Measurements from ENCODE around the gene PARVA. TPM values are rescaled to one million over a fixed set of nuclear protein-coding genes. Genes with fewer than 3 reads are reported as not detected.

PARVA gene
- total and polyA plus RNA-seq, 2 of the 8 experiments (the other 6 are each of a cell fraction or from before 2014, with no cell fraction given) = 3.1 to 13.5 TPM

DNA sequence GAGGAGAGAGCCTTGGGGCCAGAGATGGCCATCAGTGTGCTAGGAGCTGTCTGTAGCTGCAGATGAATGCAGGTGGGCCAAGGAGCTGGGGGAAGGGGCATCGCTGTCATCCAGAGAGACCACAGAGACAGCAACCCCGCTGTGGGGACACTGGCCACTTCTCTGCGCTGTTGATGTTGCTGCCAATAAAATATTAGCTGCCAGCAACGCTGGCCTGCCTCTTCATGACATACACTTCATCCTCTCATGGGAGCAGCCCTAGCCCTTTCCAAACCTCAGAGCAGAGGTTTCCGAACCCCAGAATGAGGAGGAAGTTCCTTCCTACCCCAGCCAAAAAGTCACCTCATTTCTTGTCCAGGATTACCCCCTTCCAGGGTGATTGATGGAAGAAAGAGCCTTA is 106.2 kb downstream of the PARVA start:
- H3K4me1 ChIP-seq (replicated peaks in 1 of 4; ENCODE audit: control insufficient read depth in 3 of 4, insufficient read depth in 4 of 4, low read length in 3 of 4) = no peaks in the 10 kb centered on the region
- WGBS, 2 experiments (ENCODE audit: extremely low coverage in 1 of 2, insufficient coverage in 1 of 2, insufficient read length in 1 of 2, insufficient replicate concordance in 2 of 2, low coverage in 1 of 2, low lambda C conversion rate in 2 of 2, missing lambda C conversion rate in 1 of 2) = 96% methylated on average over 5 of the region's 5 CpGs; no CpG with 5 or more reads in 1 of the 2 experiments
- CTCF ChIA-PET (ENCODE audit: partially characterized antibody) = interaction anchor here (0.7 to 6.4 kb wide), 9 partner anchors 12 to 153 kb away, joined by 3 to 60 read pairs (median 3); no protein-coding TSS in a partner anchor
- TF ChIP-seq TEAD4 (IDR thresholded peaks at IDR 0.05; ENCODE audit: low read depth, low read length) = no peak
- TF ChIP-seq KDM5A (IDR thresholded peaks at IDR 0.05; ENCODE audit: low read length) = no peak
- TF ChIP-seq SAP30 (IDR thresholded peaks at IDR 0.05; ENCODE audit: insufficient read depth, insufficient replicate concordance, low read length) = no peak
- TF ChIP-seq TAF7 (optimal IDR thresholded peaks at IDR 0.05; ENCODE audit: borderline replicate concordance, low read depth, low read length) = no peak
- no peak for TF ChIP-seq KDM1A (IDR thresholded peaks at IDR 0.05; ENCODE audit: borderline replicate concordance, low read length)
- no peak for TF ChIP-seq EP300 (IDR thresholded peaks at IDR 0.05; ENCODE audit: borderline replicate concordance in 1 of 2, low read depth in 2 of 2, low read length in 2 of 2)
- TF ChIP-seq RNF2 (IDR thresholded peaks at IDR 0.05; ENCODE audit: borderline replicate concordance, low read depth, low read length, missing control alignments, poor library complexity, severe bottlenecking) = no peak
- no peak for TF ChIP-seq NANOG (IDR thresholded peaks at IDR 0.05; ENCODE audit: insufficient read depth, low read depth, low read length, poor library complexity, severe bottlenecking)
- TF ChIP-seq, protein P1, sequence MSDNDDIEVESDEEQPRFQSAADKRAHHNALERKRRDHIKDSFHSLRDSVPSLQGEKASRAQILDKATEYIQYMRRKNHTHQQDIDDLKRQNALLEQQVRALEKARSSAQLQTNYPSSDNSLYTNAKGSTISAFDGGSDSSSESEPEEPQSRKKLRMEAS (IDR thresholded peaks at IDR 0.05) = no peak
- TF ChIP-seq RXRA (IDR thresholded peaks at IDR 0.05; ENCODE audit: insufficient read depth, low read depth, low read length) = no peak
- no peak for TF ChIP-seq RBBP5 (IDR thresholded peaks at IDR 0.05; ENCODE audit: borderline replicate concordance, low read depth, low read length)
- no peak for TF ChIP-seq POLR2AphosphoS5 (IDR thresholded peaks at IDR 0.05; ENCODE audit: low read depth, low read length)

More for the DNA sequence above, 106.2 kb downstream of the PARVA start:
- H3K23me2 ChIP-seq (ENCODE audit: low read depth, low read length) = no peaks in the 10 kb centered on the region
- H2BK15ac ChIP-seq (ENCODE audit: low read length) = no peak overlapping the region
- no peak overlapping the region for H2BK120ac ChIP-seq (replicated peaks; ENCODE audit: low read depth, low read length)
- H3K36me3 ChIP-seq (ENCODE audit: control insufficient read depth in 2 of 4, insufficient read depth in 4 of 4, low read length in 3 of 4) = no peaks in the 10 kb centered on the region
- no peak overlapping the region for H2BK20ac ChIP-seq (ENCODE audit: low read length)
- no peaks in the 10 kb centered on the region for H3K9me3 ChIP-seq (ENCODE audit: insufficient read depth in 2 of 2, low read depth in 1 of 2, low read length in 1 of 2)
- no peak for DNase-seq (ENCODE audit: low read depth in 1 of 2, low spot score in 2 of 2)
- no peak overlapping the region for H2AFZ ChIP-seq (ENCODE audit: low read length)
- no peak overlapping the region for H2BK12ac ChIP-seq (ENCODE audit: low read depth, low read length)
- no peaks in the 10 kb centered on the region for H4K20me1 ChIP-seq (replicated peaks in 1 of 2; ENCODE audit: control insufficient read depth in 1 of 2, insufficient read depth in 2 of 2, low read length in 2 of 2)
- H4K91ac ChIP-seq (replicated peaks; ENCODE audit: insufficient read length, low read length) = no peak overlapping the region
- H3K14ac ChIP-seq (ENCODE audit: insufficient read length) = no peak overlapping the region
- POLR2A ChIA-PET (ENCODE audit: partially characterized antibody) = no interaction called here
- no peaks in the 10 kb centered on the region for H3K27me3 ChIP-seq (replicated peaks in 1 of 4; ENCODE audit: control insufficient read depth in 3 of 4, extremely low read depth in 1 of 4, insufficient read depth in 3 of 4, low read length in 3 of 4)
- H3K23ac ChIP-seq (ENCODE audit: insufficient read length) = no peak overlapping the region
- no peaks in the 10 kb centered on the region for H3K79me2 ChIP-seq (ENCODE audit: control insufficient read depth in 1 of 2, insufficient read depth in 2 of 2, low read length in 2 of 2)
- H3K27ac ChIP-seq (ENCODE audit: low read depth, low read length) = no peak overlapping the region
- no peak overlapping the region for H3K9ac ChIP-seq (replicated peaks in 1 of 4; ENCODE audit: extremely low read depth in 1 of 4, low read depth in 3 of 4, low read length in 3 of 4)
- no peak overlapping the region for H3K18ac ChIP-seq (ENCODE audit: extremely low read depth, low read length)
- no peak overlapping the region for H3K4me2 ChIP-seq (ENCODE audit: insufficient read depth in 1 of 2, low read depth in 2 of 2, low read length in 2 of 2)
- H3K79me1 ChIP-seq (ENCODE audit: low read depth, low read length) = no peaks in the 10 kb centered on the region
- no peak for FAIRE-seq
- no peak overlapping the region for H3K4ac ChIP-seq (replicated peaks; ENCODE audit: insufficient read length, low read depth, low read length)
- no peak overlapping the region for H3K56ac ChIP-seq (replicated peaks; ENCODE audit: insufficient read length, low read depth, low read length)
- H3K4me3 ChIP-seq (ENCODE audit: extremely low read depth in 1 of 4, insufficient read depth in 2 of 4, low read depth in 3 of 4, low read length in 4 of 4) = no peak overlapping the region
- no peak overlapping the region for H2AK5ac ChIP-seq (ENCODE audit: low read depth, low read length)
- H4K8ac ChIP-seq (ENCODE audit: extremely low read depth, insufficient read depth, low read length) = no peak overlapping the region
- no peak overlapping the region for H4K5ac ChIP-seq (ENCODE audit: insufficient read length, low read depth, low read length)
- H2BK5ac ChIP-seq (ENCODE audit: low read depth, low read length) = no peak overlapping the region

Measured in H1 (cell line).